MCF 10A (cell line): Measurements from ENCODE around the gene PROCR. TPM values are rescaled to one million over a fixed set of nuclear protein-coding genes. Genes with fewer than 3 reads are reported as not detected.
A peak's percentile ranks its signal among the peaks of the same experiment; 100 is the strongest.
"Not testable (repeated sequence)": the region's sequence is repeated elsewhere in the genome, so short reads cannot be mapped to it uniquely, and the experiment has no call there.

ENCODE experiments used
- BruUV-seq: library from RNA; stranded (reverse); fragments of 400-500 nt; replicated peaks from 2 replicates; lab custom pipeline; 2021; lab: Mats Ljungman, UMichigan
- CTCF ChIA-PET: fragments of 300-600 bp; sonication (Branson Sonifier 250); formaldehyde crosslinking; extraction: SDS; loops from one replicate; lab custom pipeline; 2021; ENCODE audit warnings: antibody characterized with exemption, inconsistent platforms; lab: Yijun Ruan, JAX
- POLR2A ChIA-PET: fragments of 300-600, 350-650 bp; sonication (Branson Sonifier 250); formaldehyde crosslinking; extraction: SDS; loops from one replicate; lab custom pipeline; 2020; ENCODE audit warnings: antibody characterized with exemption, inconsistent platforms; lab: Yijun Ruan, JAX
- DNase-seq: peaks from one replicate; pipeline ENCODE4 v3.0.0-alpha.2; 2018; ENCODE audit not compliant: unreplicated experiment
- H3K27ac Mint-ChIP-seq: one replicate; pipeline ENCODE4 v1.8.0; 2022; ENCODE audit warnings: mild to moderate bottlenecking, low read depth, mixed read lengths; ENCODE audit not compliant: unreplicated experiment
- H3K27me3 Mint-ChIP-seq: one replicate; pipeline ENCODE4 v1.8.0; 2022; ENCODE audit warnings: mixed read lengths; ENCODE audit not compliant: insufficient read depth, unreplicated experiment
- H3K36me3 Mint-ChIP-seq: one replicate; pipeline ENCODE4 v1.8.0; 2022; ENCODE audit warnings: mild to moderate bottlenecking, moderate library complexity, mixed read lengths; ENCODE audit not compliant: insufficient read depth, unreplicated experiment
- H3K4me1 Mint-ChIP-seq: one replicate; pipeline ENCODE4 v1.8.0; 2022; ENCODE audit warnings: mixed read lengths; ENCODE audit not compliant: insufficient read depth, unreplicated experiment
- H3K4me3 Mint-ChIP-seq: one replicate; pipeline ENCODE4 v1.8.0; 2022; ENCODE audit warnings: mild to moderate bottlenecking, moderate library complexity, mixed read lengths; ENCODE audit not compliant: unreplicated experiment
- H3K9me3 Mint-ChIP-seq: one replicate; pipeline ENCODE4 v1.8.0; 2022; ENCODE audit warnings: mixed read lengths; ENCODE audit not compliant: unreplicated experiment
- CTCF ChIP-seq: fragments of 200-600 bp; IDR thresholded peaks from one replicate; pipeline ENCODE4 v1.8.0; 2022; ENCODE audit warnings: antibody characterized with exemption, mild to moderate bottlenecking; ENCODE audit not compliant: unreplicated experiment
- intact Hi-C: fragments of 100-400 bp; cut with micrococcal nuclease; formaldehyde crosslinking; loops from 2 replicates; pipeline ENCODE4 v1.14.1; 2022
- total RNA-seq: library from RNA; stranded (reverse); gene quantifications from 2 replicates; pipeline ENCODE4 v1.2.3, GENCODE V29; 2022

Gene PROCR
- total RNA-seq, 1 experiment from 2014 or later, result 34.6 TPM

- no peak for DNase-seq
- Mint-ChIP-seq H3K4me1 (no peaks in the 10 kb centered on the region), H3K9me3 (peaks cover 7% of the 10 kb centered on the region), H3K27me3 (peaks cover 11% of the 10 kb centered on the region), H3K4me3 (no peak overlapping the region), H3K36me3 (no peaks in the 10 kb centered on the region), H3K27ac (no peak overlapping the region)
- ChIA-PET POLR2A (interaction anchor here (0.6 to 1.5 kb wide), 3 partner anchors 18 to 259 kb away, joined by 3 to 12 read pairs (median 3); partner anchors contain the start of gene EDEM2), CTCF (interaction anchor here (0.5 to 1.3 kb wide), 5 partner anchors 10 to 103 kb away, joined by 3 to 6 read pairs (median 4); no protein-coding TSS in a partner anchor)
- TF ChIP-seq CTCF, result no peak
- no TSS peak for BruUV-seq
- intact Hi-C loops, result no loop called here
Measured at GRCh38 chr20:35165221-35166185, 6.4 kb upstream of the PROCR start.

GRCh38 chr20:35166242-35166830, 5.5 kb upstream of the PROCR start:
- intact Hi-C loops, result no loop called here
- H3K27me3 Mint-ChIP-seq, result peaks cover 11% of the 10 kb centered on the region

GRCh38 chr20:35167787-35168186, 4.1 kb upstream of the PROCR start:
- Mint-ChIP-seq H3K4me3 (no peak overlapping the region), H3K27ac (no peak overlapping the region), H3K36me3 (no peaks in the 10 kb centered on the region), H3K9me3 (peaks cover 3% of the 10 kb centered on the region), H3K4me1 (peaks cover 16% of the 10 kb centered on the region), H3K27me3 (peaks cover 5% of the 10 kb centered on the region)
- DNase-seq, result no peak
- no TSS peak for BruUV-seq
- POLR2A ChIA-PET, result interaction anchor here (1.5 kb wide), 1 partner anchor 21 kb away, joined by 8 read pairs; the partner anchor contains the start of gene EDEM2
- no peak for TF ChIP-seq CTCF
- intact Hi-C loops, result no loop called here
- CTCF ChIA-PET, result interaction anchor here (0.7 to 0.9 kb wide), 6 partner anchors 23 to 1105 kb away, joined by 3 read pairs; no protein-coding TSS in a partner anchor

More at GRCh38 chr20:35166242-35166830, 5.5 kb upstream of the PROCR start:
- POLR2A ChIA-PET, result interaction anchor here (1.5 kb wide), 1 partner anchor 19 kb away, joined by 12 read pairs; the partner anchor contains the start of gene EDEM2
- peaks cover 7% of the 10 kb centered on the region for H3K9me3 Mint-ChIP-seq
- peaks cover 1% of the 10 kb centered on the region for H3K4me1 Mint-ChIP-seq
- BruUV-seq, result no TSS peak
- CTCF ChIA-PET, result interaction anchor here (0.5 to 1.3 kb wide), 6 partner anchors 11 to 853 kb away, joined by 3 to 6 read pairs (median 4); no protein-coding TSS in a partner anchor
- no peak overlapping the region for H3K4me3 Mint-ChIP-seq
- TF ChIP-seq CTCF, result no peak
- DNase-seq, result no peak
- peak overlapping the region; percentile 46 for H3K27ac Mint-ChIP-seq
- H3K36me3 Mint-ChIP-seq, result no peaks in the 10 kb centered on the region

GRCh38 chr20:35168701-35169409, 3.0 kb upstream of the PROCR start:
- H3K9me3 Mint-ChIP-seq, BruUV-seq, DNase-seq, H3K27me3 Mint-ChIP-seq, H3K27ac Mint-ChIP-seq, H3K36me3 Mint-ChIP-seq, H3K4me3 Mint-ChIP-seq, intact Hi-C loops: not testable (repeated sequence)
- peaks cover 21% of the 10 kb centered on the region for H3K4me1 Mint-ChIP-seq
- POLR2A ChIA-PET, result interaction anchor here (1.5 to 5.1 kb wide), 2 partner anchors 22 kb away, joined by 8 to 41 read pairs; partner anchors contain the start of gene EDEM2
- CTCF ChIA-PET, result interaction anchor here (0.5 to 2.0 kb wide), 8 partner anchors 22 to 1106 kb away, joined by 3 to 9 read pairs (median 3); partner anchors contain the start of gene EDEM2
